NCI-H2227 (cell line): ENCODE results near the gene CDK15.
A peak's percentile ranks its signal among the peaks of the same experiment; 100 is the strongest.

Source experiments
- DNase-seq: peaks from one replicate; lab custom pipeline; 2025; ENCODE audit not compliant: unreplicated experiment; lab: John Stamatoyannopoulos, UW

Gene CDK15

GRCh38 chr2:201932511-201932910 lies 126.2 kb downstream of the CDK15 start:
- peak; percentile 46 for DNase-seq

GRCh38 chr2:201933792-201934237 lies 127.5 kb downstream of the CDK15 start:
- DNase-seq: no peak

GRCh38 chr2:201936817-201937216 lies 130.5 kb downstream of the CDK15 start:
- no peak for DNase-seq

GRCh38 chr2:201937343-201937742 lies 131.0 kb downstream of the CDK15 start:
- DNase-seq: no peak

- no peak for DNase-seq
Measured at GRCh38 chr2:201938156-201938775, 131.9 kb downstream of the CDK15 start.

GRCh38 chr2:201938781-201939180 lies 132.4 kb downstream of the CDK15 start:
- no peak for DNase-seq

GRCh38 chr2:201939453-201939941 lies 133.2 kb downstream of the CDK15 start:
- DNase-seq: no peak

- no peak for DNase-seq
Measured at GRCh38 chr2:201942531-201942930, 136.2 kb downstream of the CDK15 start.
